Activated CD8-positive, alpha-beta memory T cell treated with anti-CD3 and anti-CD28 coated beads, Interleukin-2, amount 50 U/mL, for 48 hours (primary cell): ENCODE measurements around the gene PHF23.

Experiments used
- DNase-seq: peaks from one replicate; pipeline ENCODE4 v3.0.0-alpha.2; 2020

The PHF23 gene

GRCh38 chr17:7196651-7197401 is 42.4 kb downstream of the PHF23 start:
- DNase-seq, result no peak

- no peak for DNase-seq
Measured at GRCh38 chr17:7195971-7196370, 43.3 kb downstream of the PHF23 start.

GRCh38 chr17:7192271-7192937 is 46.9 kb downstream of the PHF23 start:
- DNase-seq, result no peak

- no peak for DNase-seq
Measured at GRCh38 chr17:7191571-7192270, 47.5 kb downstream of the PHF23 start.

- DNase-seq, result no peak
Measured at GRCh38 chr17:7191069-7191468, 48.2 kb downstream of the PHF23 start.

- no peak for DNase-seq
Measured at GRCh38 chr17:7190276-7190917, 48.9 kb downstream of the PHF23 start.

- DNase-seq, result no peak
Measured at GRCh38 chr17:7186241-7186640, 53.0 kb downstream of the PHF23 start.
